NCI-H2081 (cell line): Measurements from ENCODE around the gene ATF3.

Source experiments
- DNase-seq, 2 experiments: peaks; one replicate each; lab custom pipeline; 2025; lab: John Stamatoyannopoulos, UW

ATF3 gene

GRCh38 chr1:212609701-212610574 is 1.4 kb downstream of the ATF3 start:
- DNase-seq, result peak in 1 of 2 experiments; percentile 47

DNA sequence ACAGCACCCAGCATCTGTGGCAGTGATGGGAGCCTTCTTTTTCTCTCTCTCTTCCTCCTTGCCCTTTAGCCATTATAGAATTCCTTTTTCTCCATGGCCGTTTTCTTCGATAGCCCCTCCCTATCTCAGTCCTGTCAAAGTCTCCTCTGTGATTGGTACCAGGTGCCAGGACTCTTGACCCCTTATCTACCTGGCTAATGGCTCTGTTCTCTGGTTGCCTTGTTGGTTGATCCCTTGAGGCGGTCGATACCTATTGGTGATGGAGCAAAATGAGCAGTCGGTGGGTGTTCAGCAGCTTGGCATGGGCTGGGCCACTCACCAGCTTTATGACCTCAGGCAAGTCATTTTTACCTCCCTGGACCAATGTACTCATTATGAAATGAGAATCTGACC is 2.0 kb downstream of the ATF3 start:
- DNase-seq, result no peak

- no peak for DNase-seq
Observed at GRCh38 chr1:212611000-212611948, 2.7 kb downstream of the ATF3 start.

GRCh38 chr1:212612041-212612961 is 3.7 kb downstream of the ATF3 start:
- no peak for DNase-seq

GRCh38 chr1:212613440-212614335 is 5.1 kb downstream of the ATF3 start:
- no peak for DNase-seq

- no peak for DNase-seq
Observed at GRCh38 chr1:212614453-212615200, 6.1 kb downstream of the ATF3 start.

DNA sequence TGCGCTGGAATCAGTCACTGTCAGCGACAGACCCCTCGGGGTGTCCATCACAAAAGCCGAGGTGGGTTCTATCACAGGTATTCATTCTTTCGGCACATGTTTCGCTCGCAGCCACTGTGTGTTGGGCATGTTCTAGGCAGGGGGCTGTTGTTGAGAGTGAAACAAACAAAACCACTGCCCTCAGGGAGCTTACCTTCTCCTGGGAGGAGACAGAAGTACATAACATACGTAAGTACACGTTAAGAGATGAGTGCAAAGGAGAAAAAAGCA is 6.6 kb downstream of the ATF3 start:
- DNase-seq, result no peak

DNA sequence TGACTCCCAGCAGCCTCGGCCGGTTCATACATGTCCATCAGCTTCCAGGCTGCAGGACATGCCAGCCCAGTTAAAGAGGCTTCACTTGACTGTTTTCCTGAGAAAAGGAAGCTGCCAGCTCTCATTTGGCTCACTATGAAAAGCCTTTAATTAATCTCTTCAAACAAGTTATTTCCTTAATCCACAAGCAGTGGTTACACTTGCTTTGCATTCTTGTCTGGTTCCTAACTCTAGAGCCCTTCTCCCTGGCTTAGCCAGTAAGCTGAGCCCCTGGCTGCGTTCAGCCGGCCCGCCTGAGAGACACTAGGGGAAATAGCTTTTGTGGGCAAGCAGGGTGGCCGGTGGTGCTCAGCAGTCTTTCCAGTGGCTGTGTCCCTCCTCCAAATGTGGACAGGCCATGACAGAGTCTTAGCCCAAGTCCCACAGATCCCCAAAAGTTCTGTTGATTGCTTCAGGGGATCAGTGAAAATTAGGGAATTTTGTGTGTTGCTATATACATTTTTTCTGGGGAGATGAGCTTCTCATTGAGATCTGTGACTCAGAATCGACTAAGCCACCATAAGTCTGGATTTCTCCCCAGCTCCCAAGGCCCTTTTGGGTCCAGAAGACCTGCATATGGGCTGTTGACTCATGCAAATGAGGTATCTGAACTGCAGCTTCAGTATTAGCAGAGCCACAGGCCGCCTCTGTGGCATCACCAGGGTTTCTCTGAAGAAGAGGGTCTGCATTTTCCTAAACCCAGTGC is 10.1 kb downstream of the ATF3 start:
- DNase-seq, result no peak

GRCh38 chr1:212620293-212620692 is 11.7 kb downstream of the ATF3 start:
- DNase-seq, result no peak

DNA sequence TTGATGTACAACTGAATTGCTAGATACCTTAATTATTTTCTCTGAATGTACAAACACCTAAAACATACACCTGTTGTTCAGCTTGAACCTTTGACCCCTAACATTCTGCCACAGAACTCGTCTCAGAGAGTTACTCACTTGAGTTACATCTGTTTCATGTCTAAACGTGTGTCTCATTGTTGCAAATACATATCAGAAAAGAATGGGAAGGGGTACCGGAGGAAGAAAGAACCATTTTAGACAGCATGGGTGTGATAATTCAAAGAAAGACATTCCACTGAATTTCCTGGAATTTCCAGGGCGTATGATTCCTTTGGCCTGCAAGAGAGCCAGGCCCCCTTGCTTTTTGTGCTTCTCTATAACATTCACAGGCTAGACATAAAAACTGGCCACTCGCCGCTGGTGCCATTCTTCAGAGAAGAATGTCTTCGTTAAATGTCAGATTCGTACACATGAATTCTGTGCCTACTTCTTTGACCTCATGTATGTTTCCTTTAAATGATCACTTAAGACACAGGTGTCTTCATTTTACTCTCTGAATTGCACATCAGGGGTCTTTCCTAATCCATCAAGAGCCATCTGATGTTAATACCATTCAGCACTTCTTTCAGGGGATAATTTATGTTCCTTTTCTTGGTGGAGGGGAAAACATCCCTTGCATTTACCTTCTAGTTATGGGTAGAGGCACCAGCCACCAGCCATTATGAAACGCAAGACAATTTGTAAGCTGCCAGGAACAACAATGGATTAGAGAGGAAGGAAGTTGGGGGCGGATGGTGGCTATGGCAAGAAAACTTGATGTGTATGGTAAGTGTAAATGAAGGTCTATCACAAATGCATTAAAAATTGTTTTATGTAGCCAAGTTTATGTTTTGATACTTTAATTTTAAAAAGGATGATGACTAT is 12.7 kb downstream of the ATF3 start:
- no peak for DNase-seq

DNA sequence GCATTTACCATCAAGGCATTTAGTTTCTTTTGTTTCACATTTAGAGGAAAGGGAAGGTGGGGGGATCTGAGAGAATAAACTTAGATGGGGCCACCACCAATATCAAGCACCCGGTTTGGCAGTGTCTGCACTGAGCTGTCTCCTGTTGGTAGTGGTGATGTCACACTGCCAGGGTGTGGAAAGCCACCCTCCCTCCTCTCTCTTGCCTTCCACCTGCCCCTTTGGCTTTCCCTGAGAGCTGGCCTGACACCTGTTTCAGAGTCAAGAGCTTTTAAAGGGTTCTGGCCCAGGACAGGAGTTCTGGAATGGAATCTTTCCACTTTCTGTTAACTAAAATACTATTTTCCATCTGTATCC is 13.4 kb downstream of the ATF3 start:
- DNase-seq, result no peak

GRCh38 chr1:212622467-212622866 is 13.9 kb downstream of the ATF3 start:
- no peak for DNase-seq

DNA sequence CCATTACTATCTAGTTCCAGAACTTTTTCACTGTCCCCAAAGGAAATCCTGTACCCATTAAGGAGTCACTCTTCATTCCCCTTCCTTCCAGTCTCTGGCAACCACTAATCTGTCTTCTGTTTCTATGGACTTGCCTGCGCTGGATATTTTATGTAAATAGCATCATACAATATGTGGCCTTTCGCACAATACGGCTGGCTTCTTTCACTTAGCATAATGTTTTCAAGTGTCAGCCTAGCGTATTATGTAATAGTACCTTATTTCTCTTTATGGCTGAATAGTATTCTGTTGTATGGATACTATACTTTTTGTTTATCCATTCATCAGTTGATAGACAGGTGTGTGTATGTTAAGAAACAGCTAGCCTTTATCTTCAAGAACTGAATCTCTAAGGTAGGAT is 14.3 kb downstream of the ATF3 start:
- DNase-seq, result no peak

DNA sequence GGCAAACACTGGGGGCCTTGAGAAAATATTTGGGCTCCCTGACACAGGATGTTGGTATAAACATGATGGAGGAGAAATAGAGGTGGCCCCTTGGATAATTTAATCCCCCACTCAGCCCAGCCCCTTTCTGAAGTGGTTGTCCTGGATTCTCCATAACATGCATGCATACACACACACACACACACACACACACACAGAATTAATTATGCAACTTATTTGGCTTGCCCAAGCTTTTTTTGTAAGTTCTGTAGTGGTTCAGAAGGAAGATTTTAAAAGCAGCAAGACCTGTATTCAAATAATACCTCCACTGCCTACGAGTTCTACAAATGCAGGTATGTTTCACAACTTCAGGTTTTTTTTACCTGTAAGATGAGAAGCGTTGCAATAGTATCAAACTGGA is 15.0 kb downstream of the ATF3 start:
- DNase-seq, result no peak

GRCh38 chr1:212624976-212625501 is 16.5 kb downstream of the ATF3 start:
- DNase-seq, result no peak

GRCh38 chr1:212625781-212626450 is 17.4 kb downstream of the ATF3 start:
- DNase-seq, result no peak

- no peak for DNase-seq
Observed at GRCh38 chr1:212628046-212628445, 19.5 kb downstream of the ATF3 start.
